Peyer's patch (tissue), 4 donors: ENCODE data around the gene PAX1. TPM values are rescaled to one million over a fixed set of nuclear protein-coding genes. Genes with fewer than 3 reads are reported as not detected.

Source experiments
- DNase-seq, 3 donors: peaks; one replicate each; pipeline ENCODE4 v3.0.0-alpha.2; 2017 to 2019
- H3K27ac ChIP-seq, 4 donors: fragments of 200-600 bp; sonication (generic); one replicate each; pipeline ENCODE4 v1.5.1; 2016 to 2019
- H3K27me3 ChIP-seq, 2 donors: fragments of 200-600 bp; sonication (generic); one replicate each; pipeline ENCODE4 v1.5.1; 2019
- H3K36me3 ChIP-seq, 3 donors: fragments of 200-600 bp; sonication (generic); one replicate each; pipeline ENCODE4 v1.5.1; 2016 to 2019
- H3K4me1 ChIP-seq, 4 donors: fragments of 200-600 bp; sonication (generic); one replicate each; pipeline ENCODE4 v1.5.1; 2016 to 2019
- H3K4me3 ChIP-seq, 4 donors: fragments of 200-600 bp; sonication (generic); 1 replicate in 3 of 4; 2 replicates in 1 of 4; pipeline ENCODE4 v1.5.1; 2016 to 2019; ENCODE audit warnings: mild to moderate bottlenecking in 1 of 4
- H3K9me3 ChIP-seq, 4 donors: fragments of 200-600 bp; sonication (generic); one replicate each; pipeline ENCODE4 v1.5.1; 2016 to 2019; ENCODE audit warnings: mild to moderate bottlenecking in 1 of 4
- POLR2A ChIP-seq, 2 donors: fragments of 450-650 bp; IDR thresholded peaks; one replicate each; pipeline ENCODE4 v1.5.1; 2017; ENCODE audit warnings: antibody characterized with exemption in 2 of 2, mild to moderate bottlenecking in 2 of 2, moderate library complexity in 2 of 2
- total RNA-seq, 4 donors: library from RNA; depleted of rRNA; stranded (reverse); fragments of >200 nt; gene quantifications; one replicate each; pipeline ENCODE4 v1.1.0, GENCODE V29; 2016
- TF ChIP-seq, protein P1 (sequence below), 6 experiments: fragments of 450-650 bp in 4 of 6; fragments of 200-600 bp in 2 of 6; sonication (generic) in 1 of 6; IDR thresholded peaks; one replicate each; pipeline ENCODE4 v1.5.1; 2017 to 2019; ENCODE audit warnings: antibody characterized with exemption in 6 of 6, mild to moderate bottlenecking in 3 of 6, moderate library complexity in 1 of 6

Gene PAX1
- total RNA-seq, 4 donors from 2014 or later: not detected

DNA sequence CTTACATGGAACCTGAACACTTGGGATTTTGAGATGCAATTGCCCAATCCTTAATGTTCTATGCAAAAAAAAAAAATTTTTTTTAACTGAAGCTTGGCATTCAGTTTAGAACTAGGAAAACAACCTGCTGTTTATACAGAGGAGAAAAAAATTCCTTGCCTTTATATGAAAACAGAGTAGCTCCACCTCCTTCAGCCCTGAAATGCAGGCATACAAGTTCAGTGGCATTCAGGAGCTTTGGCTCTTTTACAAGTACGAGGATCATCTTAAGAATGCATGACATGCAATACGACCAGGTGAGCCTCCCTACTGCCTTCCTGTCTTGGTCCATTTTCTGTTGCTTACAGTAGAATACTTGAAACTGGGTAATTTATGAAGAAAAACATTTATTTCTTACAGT is 20.4 kb downstream of the PAX1 start:
- Histone ChIP-seq H3K27me3 (no peaks in the 10 kb centered on the region), H3K27ac (no peak overlapping the region), H3K9me3 (no peaks in the 10 kb centered on the region), H3K4me1 (no peaks in the 10 kb centered on the region), H3K4me3 (no peak overlapping the region), H3K36me3 (no peaks in the 10 kb centered on the region)
- TF ChIP-seq, protein P1, sequence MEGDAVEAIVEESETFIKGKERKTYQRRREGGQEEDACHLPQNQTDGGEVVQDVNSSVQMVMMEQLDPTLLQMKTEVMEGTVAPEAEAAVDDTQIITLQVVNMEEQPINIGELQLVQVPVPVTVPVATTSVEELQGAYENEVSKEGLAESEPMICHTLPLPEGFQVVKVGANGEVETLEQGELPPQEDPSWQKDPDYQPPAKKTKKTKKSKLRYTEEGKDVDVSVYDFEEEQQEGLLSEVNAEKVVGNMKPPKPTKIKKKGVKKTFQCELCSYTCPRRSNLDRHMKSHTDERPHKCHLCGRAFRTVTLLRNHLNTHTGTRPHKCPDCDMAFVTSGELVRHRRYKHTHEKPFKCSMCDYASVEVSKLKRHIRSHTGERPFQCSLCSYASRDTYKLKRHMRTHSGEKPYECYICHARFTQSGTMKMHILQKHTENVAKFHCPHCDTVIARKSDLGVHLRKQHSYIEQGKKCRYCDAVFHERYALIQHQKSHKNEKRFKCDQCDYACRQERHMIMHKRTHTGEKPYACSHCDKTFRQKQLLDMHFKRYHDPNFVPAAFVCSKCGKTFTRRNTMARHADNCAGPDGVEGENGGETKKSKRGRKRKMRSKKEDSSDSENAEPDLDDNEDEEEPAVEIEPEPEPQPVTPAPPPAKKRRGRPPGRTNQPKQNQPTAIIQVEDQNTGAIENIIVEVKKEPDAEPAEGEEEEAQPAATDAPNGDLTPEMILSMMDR (IDR thresholded peaks at IDR 0.05): no peak
- no peak for TF ChIP-seq POLR2A (IDR thresholded peaks at IDR 0.05)
- no peak for DNase-seq

DNA sequence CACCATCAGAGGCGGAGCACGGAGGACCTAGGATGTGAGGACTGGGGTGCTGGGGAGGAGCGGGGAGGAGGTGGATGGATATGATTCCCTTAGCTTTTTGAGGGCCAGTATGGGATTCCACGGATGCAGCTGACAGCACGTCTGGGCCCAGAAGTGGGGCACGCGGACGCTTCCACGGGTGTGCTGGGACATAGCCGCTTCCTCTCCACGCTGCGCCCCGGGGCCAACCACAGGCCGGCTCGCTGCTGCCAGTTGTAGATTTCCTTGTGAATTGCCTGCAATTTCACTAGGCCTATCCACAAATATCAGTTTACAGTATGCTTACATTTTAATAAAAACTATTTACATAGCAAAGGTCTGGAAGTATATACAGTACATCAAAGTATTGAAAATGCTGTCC is 23.9 kb downstream of the PAX1 start:
- H3K27me3 ChIP-seq: no peaks in the 10 kb centered on the region
- TF ChIP-seq POLR2A (IDR thresholded peaks at IDR 0.05): no peak
- TF ChIP-seq, protein P1 (IDR thresholded peaks at IDR 0.05): no peak
- no peak overlapping the region for H3K27ac ChIP-seq

DNA sequence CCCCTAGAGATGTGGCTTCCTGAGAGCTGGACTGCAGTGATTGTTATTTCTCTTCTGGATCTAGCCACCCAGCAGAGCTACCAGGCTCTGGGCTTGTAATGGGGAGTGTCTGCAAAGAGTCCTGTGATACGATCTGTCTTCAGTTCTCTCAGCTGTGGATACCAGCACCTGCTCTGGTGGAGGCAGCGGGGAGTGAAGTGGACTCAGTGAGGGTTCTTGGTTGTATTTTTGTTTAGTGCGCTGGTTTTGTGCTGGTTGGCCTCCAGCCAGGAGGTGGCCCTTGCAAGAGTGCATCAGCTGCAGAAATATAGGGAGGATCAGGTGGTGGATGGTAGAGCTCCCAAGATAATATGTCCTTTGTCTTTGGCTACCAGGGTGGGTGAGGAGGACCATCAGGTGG is 33.7 kb downstream of the PAX1 start:
- no peak overlapping the region for H3K4me3 ChIP-seq
- no peaks in the 10 kb centered on the region for H3K4me1 ChIP-seq
- H3K27ac ChIP-seq: no peak overlapping the region
- no peak for DNase-seq
- H3K36me3 ChIP-seq: no peaks in the 10 kb centered on the region
- H3K27me3 ChIP-seq: no peaks in the 10 kb centered on the region
- H3K9me3 ChIP-seq: no peaks in the 10 kb centered on the region
- TF ChIP-seq, protein P1 (IDR thresholded peaks at IDR 0.05): no peak
- no peak for TF ChIP-seq POLR2A (IDR thresholded peaks at IDR 0.05)

More for the DNA sequence above, 23.9 kb downstream of the PAX1 start:
- DNase-seq: no peak
- Histone ChIP-seq H3K4me3 (no peak overlapping the region), H3K9me3 (no peaks in the 10 kb centered on the region), H3K4me1 (no peaks in the 10 kb centered on the region), H3K36me3 (no peaks in the 10 kb centered on the region)

DNA sequence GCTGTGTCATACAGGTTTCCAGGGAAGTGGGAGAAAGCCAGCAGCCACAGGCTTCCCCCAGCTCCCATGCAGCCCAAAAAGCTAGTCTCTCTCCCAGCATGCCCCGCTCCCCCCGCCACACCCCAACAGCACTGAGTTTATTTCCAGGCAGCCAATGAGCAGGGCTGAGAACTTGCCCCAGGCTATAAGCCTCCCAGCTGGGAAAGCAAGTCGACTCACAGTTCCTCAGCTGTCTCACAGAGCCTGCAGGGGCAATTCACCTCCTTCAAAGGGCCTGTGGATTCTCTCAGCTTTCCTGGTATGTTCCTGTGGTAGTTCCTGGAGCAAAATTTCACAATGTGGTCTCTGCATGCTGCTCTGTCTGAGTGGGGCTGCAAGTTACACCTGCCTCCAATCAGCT is 34.2 kb downstream of the PAX1 start:
- Histone ChIP-seq H3K4me1 (no peaks in the 10 kb centered on the region), H3K27ac (no peak overlapping the region), H3K4me3 (no peak overlapping the region), H3K9me3 (no peaks in the 10 kb centered on the region), H3K36me3 (no peaks in the 10 kb centered on the region), H3K27me3 (no peaks in the 10 kb centered on the region)
- TF ChIP-seq, protein P1 (IDR thresholded peaks at IDR 0.05): no peak
- TF ChIP-seq POLR2A (IDR thresholded peaks at IDR 0.05): no peak
- DNase-seq: no peak

DNA sequence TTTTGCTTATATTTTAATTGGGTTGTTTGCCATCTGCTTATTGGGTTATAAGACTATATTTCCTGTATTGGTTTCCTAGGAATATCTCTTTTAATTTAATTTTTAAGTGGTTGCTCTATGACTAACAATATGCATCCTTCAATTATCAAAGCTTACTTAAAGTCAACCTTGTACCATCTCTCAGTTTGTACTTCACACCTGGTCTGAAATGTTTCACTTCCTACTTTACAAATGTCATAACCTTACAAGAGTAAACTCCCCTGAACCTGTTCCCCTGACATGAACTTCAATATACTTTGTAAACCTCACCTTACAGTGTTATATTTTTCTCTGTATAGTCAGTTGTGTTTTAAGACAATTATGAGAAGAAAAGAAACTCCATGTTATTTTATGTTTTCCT is 35.8 kb downstream of the PAX1 start:
- Histone ChIP-seq H3K4me3 (no peak overlapping the region), H3K27me3 (no peaks in the 10 kb centered on the region), H3K4me1 (no peaks in the 10 kb centered on the region), H3K27ac (no peak overlapping the region), H3K9me3 (no peaks in the 10 kb centered on the region), H3K36me3 (no peaks in the 10 kb centered on the region)
- TF ChIP-seq POLR2A (IDR thresholded peaks at IDR 0.05): no peak
- TF ChIP-seq, protein P1 (IDR thresholded peaks at IDR 0.05): no peak
- DNase-seq: no peak

DNA sequence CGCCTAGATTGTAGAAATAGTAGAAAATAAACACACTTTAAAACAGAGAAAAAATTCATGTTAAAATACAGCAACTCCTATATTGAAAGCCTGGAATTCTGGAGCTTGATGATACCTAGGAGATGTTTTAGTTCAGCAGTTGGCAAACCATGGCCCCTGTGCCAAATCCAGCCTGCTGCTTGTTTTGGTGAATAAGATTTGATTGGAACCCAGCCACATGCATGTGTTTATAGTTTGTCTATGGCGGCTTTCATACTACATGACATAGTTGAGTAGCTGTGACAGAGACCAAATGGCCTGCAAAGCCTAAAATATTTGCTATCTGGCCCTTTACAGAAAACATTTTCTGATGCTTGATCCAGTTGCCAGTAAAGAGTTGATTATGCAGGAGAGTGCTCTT is 57.2 kb downstream of the PAX1 start:
- no peak for DNase-seq
- Histone ChIP-seq H3K36me3 (no peaks in the 10 kb centered on the region), H3K27ac (no peak overlapping the region), H3K9me3 (no peaks in the 10 kb centered on the region), H3K27me3 (no peaks in the 10 kb centered on the region), H3K4me3 (no peak overlapping the region), H3K4me1 (no peaks in the 10 kb centered on the region)
- no peak for TF ChIP-seq POLR2A (IDR thresholded peaks at IDR 0.05)
- TF ChIP-seq, protein P1 (IDR thresholded peaks at IDR 0.05): no peak
